ENCODE data around the gene RBM3.
A peak's percentile ranks its signal among the peaks of the same experiment; 100 is the strongest.

Gene RBM3

DNA sequence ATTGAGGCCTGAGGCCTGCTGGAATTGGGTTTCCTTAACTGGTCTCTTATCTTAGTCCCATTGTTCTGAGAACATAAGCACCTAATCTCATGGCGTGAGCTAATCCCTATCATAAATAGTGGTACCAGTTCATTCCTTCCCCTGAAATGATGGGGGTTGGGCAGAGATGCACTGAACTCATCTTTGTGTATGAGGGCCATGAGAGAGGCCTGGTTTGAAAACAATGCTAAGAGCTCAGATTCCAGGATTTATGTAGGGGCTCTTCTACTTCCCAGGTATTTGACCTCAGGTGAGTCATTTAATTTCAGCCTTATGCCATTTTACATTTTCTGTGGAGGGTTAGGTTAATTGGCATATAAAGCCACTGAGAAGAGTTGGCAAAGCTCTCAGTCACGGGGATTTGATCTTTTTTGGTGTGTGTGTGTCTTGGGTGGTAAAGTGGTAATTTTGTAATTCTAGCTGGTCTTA lies 4.4 kb downstream of the RBM3 start:
- no peak for DNase-seq (ENCODE audit: low read depth)

DNA sequence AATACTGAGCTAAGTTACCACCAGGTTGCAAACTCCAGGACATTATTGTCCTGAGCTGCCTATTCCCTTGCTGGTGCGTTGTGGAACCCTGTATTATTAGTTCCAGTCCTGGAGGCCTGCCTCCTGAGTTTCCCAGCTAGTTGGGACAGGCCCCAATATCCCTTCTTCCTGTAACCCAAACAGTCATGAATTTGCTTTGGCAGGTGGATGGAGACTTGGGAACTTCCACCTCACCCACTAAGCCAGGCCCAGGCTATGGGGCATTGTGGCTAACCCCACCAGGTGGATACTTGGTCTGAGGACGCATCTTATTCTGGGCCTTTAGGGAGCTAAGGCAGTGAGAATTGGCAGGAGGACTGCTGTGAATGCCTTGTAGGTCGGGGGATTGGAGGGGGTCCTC lies 5.0 kb downstream of the RBM3 start:
- DNase-seq (ENCODE audit: low read depth) = no peak

- DNase-seq (ENCODE audit: low read depth) = no peak
These were observed 6.4 kb downstream of the RBM3 start for GRCh38 chrX:48580662-48581061.

DNA sequence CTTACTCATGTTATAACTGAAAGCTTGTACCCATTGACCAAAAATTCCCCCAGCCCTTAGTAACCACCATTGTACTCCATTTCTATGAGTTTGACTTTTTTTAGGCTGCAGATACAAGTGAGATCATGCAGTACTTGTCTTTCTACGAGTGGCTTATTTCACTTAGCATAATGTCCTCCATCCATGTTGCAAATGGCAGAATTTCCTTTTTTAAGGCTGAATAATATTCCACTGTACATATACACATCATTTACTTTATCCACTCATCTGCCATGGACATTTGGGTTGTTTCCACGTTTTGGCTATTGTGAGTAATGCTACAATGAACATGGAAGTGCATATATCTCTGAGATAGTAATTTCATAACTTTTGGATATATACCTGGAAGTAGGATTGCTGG lies 10.4 kb downstream of the RBM3 start:
- DNase-seq (ENCODE audit: low read depth) = no peak

- DNase-seq (ENCODE audit: low read depth) = no peak
These were observed 15.3 kb downstream of the RBM3 start for GRCh38 chrX:48589482-48590162.

GRCh38 chrX:48590203-48591103 lies 16.2 kb downstream of the RBM3 start:
- DNase-seq (ENCODE audit: low read depth) = no peak

- DNase-seq (ENCODE audit: low read depth) = no peak
These were observed 17.0 kb downstream of the RBM3 start for GRCh38 chrX:48591255-48591791.

- DNase-seq (ENCODE audit: low read depth) = no peak
These were observed 18.7 kb downstream of the RBM3 start for GRCh38 chrX:48592971-48593370.

DNA sequence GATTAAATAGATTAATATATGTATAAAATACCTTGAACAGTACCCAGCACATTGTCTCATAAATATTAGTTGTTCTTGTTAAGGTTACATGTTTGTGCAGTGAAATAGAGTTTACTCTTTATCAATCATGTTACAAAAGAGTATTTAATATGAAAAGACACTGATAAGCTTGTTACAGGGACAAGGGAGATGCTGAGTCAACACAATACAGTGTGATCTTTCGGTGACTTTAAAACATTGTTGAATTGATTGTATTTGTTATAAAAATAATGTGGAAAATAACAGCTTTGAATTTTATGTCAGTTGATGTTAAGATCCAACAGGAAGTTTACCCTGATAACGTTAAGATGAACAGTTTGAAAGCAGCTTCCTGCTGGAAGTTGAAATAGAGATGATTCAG lies 21.6 kb downstream of the RBM3 start:
- no peak for DNase-seq (ENCODE audit: low read depth)

GRCh38 chrX:48597353-48598264 lies 23.3 kb downstream of the RBM3 start, which contains the start of gene WDR13:
WDR13 (plus strand) TSS chrX:48597492; CDS start chrX:48597997, 505 bp downstream.
- peak; percentile 78 for DNase-seq (ENCODE audit: low read depth)

- DNase-seq (ENCODE audit: low read depth) = no peak
These were observed 24.3 kb downstream of the RBM3 start for GRCh38 chrX:48598614-48599013.

DNA sequence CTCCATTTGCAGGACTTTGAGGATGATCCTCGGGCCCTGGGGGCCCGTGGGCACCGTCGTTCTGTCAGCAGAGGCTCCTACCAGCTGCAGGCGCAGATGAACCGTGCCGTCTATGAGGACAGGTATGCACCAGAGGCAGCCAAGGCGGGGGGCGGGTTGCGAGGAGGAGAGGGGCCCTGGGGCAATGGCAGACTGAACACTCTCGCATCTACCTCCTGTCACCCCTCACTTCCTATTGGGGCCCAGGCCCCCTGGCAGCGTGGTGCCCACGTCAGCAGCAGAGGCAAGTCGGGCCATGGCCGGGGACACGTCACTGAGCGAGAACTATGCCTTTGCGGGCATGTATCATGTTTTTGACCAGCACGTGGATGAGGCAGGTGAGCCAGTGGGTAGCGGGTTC lies 25.1 kb downstream of the RBM3 start:
- no peak for DNase-seq (ENCODE audit: low read depth)

GRCh38 chrX:48600226-48600625 lies 25.9 kb downstream of the RBM3 start:
- DNase-seq (ENCODE audit: low read depth) = no peak

DNA sequence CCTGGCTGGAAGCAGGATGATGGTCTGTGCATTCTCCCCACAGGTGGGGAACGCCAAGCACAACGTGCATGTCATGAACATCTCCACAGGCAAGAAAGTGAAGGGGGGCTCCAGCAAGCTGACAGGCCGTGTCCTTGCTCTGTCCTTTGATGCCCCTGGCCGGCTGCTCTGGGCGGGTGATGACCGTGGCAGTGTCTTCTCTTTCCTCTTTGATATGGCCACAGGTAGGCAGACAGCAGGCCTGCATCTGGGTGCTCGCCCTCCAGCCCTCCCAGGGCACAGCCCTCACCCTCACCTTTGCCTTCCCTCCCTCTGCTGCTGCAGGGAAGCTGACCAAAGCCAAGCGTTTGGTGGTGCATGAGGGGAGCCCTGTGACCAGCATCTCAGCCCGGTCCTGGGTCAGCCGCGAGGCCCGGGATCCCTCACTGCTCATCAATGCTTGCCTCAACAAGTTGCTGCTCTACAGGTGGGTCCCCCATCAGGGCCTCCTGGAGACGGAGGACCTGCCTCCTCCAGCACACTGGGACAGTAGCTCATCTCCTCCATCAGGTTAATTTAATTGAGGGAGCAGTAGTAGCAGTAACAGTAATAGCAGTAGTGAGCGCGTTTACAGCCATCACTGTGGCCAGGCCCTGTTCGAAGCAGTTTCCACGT lies 27.6 kb downstream of the RBM3 start:
- no peak for DNase-seq (ENCODE audit: low read depth)

GRCh38 chrX:48604701-48605100 lies 30.4 kb downstream of the RBM3 start:
- no peak for DNase-seq (ENCODE audit: low read depth)

DNA sequence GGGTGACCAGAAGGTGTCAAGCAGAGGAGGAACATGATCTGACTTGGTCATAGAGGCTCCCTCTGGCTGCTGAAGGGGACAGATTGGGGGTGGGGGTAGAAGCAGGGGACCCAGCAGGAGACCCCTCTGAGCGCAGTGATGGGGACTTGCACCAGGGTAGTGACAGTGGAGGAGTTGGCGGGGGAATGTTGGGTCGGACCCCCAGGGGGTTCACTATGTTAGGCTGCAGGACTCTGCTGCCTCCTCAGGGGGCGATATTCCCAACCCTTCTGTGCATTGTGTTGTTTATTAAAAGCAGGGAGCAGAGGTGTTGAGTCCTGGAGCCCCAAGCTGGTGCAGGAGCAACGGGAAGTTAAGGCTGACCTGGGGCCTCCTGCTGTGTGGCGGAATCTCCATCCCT lies 31.8 kb downstream of the RBM3 start:
- DNase-seq (ENCODE audit: low read depth) = no peak

- no peak for DNase-seq (ENCODE audit: low read depth)
These were observed 37.4 kb downstream of the RBM3 start for GRCh38 chrX:48611703-48612102.

DNA sequence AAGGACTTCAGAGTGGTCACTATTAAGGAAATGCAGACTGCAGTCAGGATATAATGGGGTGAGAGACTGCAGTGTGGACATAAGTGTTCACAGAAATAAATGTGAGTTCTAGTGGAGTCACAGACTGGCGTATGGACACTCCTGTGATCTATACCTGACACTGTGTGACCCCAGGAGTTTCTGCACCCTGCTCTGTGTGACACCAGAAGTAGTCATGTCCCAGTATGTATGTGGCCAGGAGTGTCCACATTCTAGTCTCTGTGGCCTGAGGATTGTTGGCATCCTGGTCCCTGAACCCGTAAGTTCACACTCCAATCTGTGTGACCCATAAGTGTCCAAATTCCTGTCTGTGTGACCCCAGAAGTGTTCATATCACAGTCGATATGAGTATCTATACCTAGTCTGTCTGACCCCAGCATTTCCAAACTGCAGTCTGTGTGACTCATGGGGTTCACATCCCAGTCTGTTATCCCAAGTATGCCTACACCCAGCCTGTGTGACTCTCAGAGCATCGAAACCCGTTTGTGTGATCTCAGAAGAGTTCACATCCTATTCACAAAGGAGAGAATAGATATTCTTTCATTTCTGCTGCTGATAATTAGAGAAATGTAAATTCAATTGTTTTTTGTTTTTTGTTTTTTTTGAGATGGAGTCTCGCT lies 39.3 kb downstream of the RBM3 start:
- DNase-seq (ENCODE audit: low read depth) = no peak

DNA sequence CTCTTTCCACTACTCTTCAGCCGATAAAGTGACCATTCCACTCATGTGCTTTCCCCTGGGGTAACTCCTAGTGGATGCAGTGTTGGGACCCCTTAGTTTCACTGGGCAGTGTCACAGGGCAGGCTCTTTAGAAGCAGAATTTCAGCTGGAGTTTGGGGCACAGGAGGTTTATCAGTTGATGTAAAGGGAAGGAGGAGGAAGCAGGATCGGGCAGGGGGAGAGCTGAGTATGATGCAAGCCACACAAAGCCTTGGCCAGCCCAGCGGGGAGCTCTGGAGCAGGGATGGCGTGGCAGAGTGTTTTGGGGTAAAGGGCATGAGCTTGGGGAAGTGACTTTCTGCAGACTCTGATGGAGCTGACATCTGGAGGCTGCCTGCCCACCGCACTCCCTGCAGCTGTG lies 42.3 kb downstream of the RBM3 start:
- DNase-seq (ENCODE audit: low read depth) = no peak

GRCh38 chrX:48617542-48618340 lies 43.5 kb downstream of the RBM3 start:
- DNase-seq (ENCODE audit: low read depth) = no peak
